GM12874 (cell line): ENCODE data around the gene SH3BP4.

ENCODE experiments used
- CTCF ChIP-seq: IDR thresholded peaks from 2 replicates; pipeline ENCODE4 v1.5.1; 2011; ENCODE audit warnings: low read depth, mild to moderate bottlenecking, control low read depth, low read length, moderate library complexity; ENCODE audit not compliant: insufficient read depth

SH3BP4 gene

GRCh38 chr2:235088496-235088921 is 136.7 kb downstream of the SH3BP4 start:
- TF ChIP-seq CTCF = no peak

GRCh38 chr2:235091421-235091820 is 139.6 kb downstream of the SH3BP4 start:
- TF ChIP-seq CTCF = no peak

GRCh38 chr2:235091983-235092382 is 140.2 kb downstream of the SH3BP4 start:
- TF ChIP-seq CTCF = no peak

GRCh38 chr2:235092433-235093223 is 140.8 kb downstream of the SH3BP4 start:
- TF ChIP-seq CTCF = no peak

- TF ChIP-seq CTCF = no peak
These were observed 142.6 kb downstream of the SH3BP4 start for GRCh38 chr2:235094457-235094856.

- TF ChIP-seq CTCF = no peak
These were observed 143.8 kb downstream of the SH3BP4 start for GRCh38 chr2:235095569-235095968.

GRCh38 chr2:235096447-235096846 is 144.6 kb downstream of the SH3BP4 start:
- TF ChIP-seq CTCF = no peak
